ENCODE results near the gene SLCO2B1. TPM values are rescaled to one million over a fixed set of nuclear protein-coding genes. Genes with fewer than 3 reads are reported as not detected.

SLCO2B1 gene
- total and polyA plus RNA-seq, 4 donors: 52.7 to 184 (median 135) TPM

DNA sequence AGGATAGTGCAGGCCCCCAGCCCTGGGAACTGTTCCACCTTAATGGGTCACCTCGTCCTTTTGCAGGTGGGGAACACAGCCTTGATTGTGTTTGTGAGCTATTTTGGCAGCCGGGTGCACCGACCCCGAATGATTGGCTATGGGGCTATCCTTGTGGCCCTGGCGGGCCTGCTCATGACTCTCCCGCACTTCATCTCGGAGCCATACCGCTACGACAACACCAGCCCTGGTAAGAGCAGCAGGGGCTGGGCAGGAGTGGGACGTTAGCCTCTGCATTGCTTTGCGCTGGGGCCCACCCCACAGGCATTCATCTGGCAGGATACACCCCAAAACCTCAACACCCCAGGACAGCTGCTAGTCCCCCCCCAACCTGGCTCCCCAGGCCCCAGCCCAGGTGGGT lies 14.8 kb downstream of the SLCO2B1 start:
- TF ChIP-seq REST (IDR thresholded peaks at IDR 0.05): no peak
- peaks cover 18 to 96% (median 83%) of the 10 kb centered on the region in 4 donors for H3K4me1 ChIP-seq (ENCODE audit: control insufficient read depth in 4 of 4, insufficient read depth in 4 of 4, low read length in 3 of 4)
- no peak overlapping the region for H3K9ac ChIP-seq (ENCODE audit: low read depth in 1 of 2, low read length in 2 of 2)
- H3K36me3 ChIP-seq (ENCODE audit: control insufficient read depth in 4 of 4, insufficient read depth in 3 of 4, low read depth in 1 of 4, low read length in 3 of 4): peaks cover 10 to 23% (median 19%) of the 10 kb centered on the region in 4 donors
- no peak overlapping the region for H3K4me3 ChIP-seq (ENCODE audit: low read depth in 1 of 3, low read length in 3 of 3)
- H3K27ac ChIP-seq (ENCODE audit: low read depth in 1 of 2, low read length in 2 of 2): peak overlapping the region in 1 of 2 donors; percentile 31
- no peak for DNase-seq (ENCODE audit: low spot score)
- no peaks in the 10 kb centered on the region for H3K9me3 ChIP-seq (ENCODE audit: control insufficient read depth in 4 of 4, low read length in 3 of 4)
- H3K27me3 ChIP-seq (ENCODE audit: control insufficient read depth in 4 of 4, insufficient read depth in 4 of 4, low read length in 3 of 4): no peaks in the 10 kb centered on the region
- WGBS: 93% methylated on average over 11 of the region's 11 CpGs

DNA sequence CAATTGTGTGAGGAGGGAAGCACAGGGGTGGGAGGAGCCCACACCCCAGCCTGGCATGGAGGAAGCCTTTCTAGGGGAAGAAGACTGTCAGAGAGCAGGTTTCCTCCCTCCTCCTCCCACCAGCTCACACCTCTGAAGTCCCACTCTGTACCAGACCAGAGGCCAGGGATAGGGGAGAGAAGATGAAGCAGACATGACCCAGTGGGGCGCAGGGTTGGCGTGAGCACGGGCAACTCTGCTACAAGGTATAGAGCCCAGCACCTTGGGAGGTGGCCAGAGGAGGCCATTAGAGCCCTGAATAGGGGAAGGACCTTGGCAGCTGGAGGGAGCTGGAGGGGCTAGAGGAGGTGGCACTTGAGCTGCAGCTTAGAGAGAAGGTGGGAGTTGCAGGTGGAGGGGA lies 15.9 kb downstream of the SLCO2B1 start:
- Histone ChIP-seq H3K36me3 (ENCODE audit: control insufficient read depth in 4 of 4, insufficient read depth in 3 of 4, low read depth in 1 of 4, low read length in 3 of 4) (peaks cover 13 to 33% (median 23%) of the 10 kb centered on the region in 4 donors), H3K4me3 (ENCODE audit: low read depth in 1 of 3, low read length in 3 of 3) (no peak overlapping the region), H3K9me3 (ENCODE audit: control insufficient read depth in 4 of 4, low read length in 3 of 4) (no peaks in the 10 kb centered on the region), H3K27me3 (ENCODE audit: control insufficient read depth in 4 of 4, insufficient read depth in 4 of 4, low read length in 3 of 4) (no peaks in the 10 kb centered on the region), H3K9ac (ENCODE audit: low read depth in 1 of 2, low read length in 2 of 2) (no peak overlapping the region), H3K4me1 (ENCODE audit: control insufficient read depth in 4 of 4, insufficient read depth in 4 of 4, low read length in 3 of 4) (peaks cover 18 to 88% (median 75%) of the 10 kb centered on the region in 4 donors), H3K27ac (ENCODE audit: low read depth in 1 of 2, low read length in 2 of 2) (no peak overlapping the region)
- no peak for TF ChIP-seq RXRA (IDR thresholded peaks at IDR 0.05)
- TF ChIP-seq RAD21 (IDR thresholded peaks at IDR 0.05): no peak
- TF ChIP-seq YY1 (IDR thresholded peaks at IDR 0.05): no peak
- no peak for TF ChIP-seq SP1 (IDR thresholded peaks at IDR 0.05)
- TF ChIP-seq TAF1 (conservative IDR thresholded peaks at IDR 0.05): no peak
- no peak for TF ChIP-seq FOXA1 (IDR thresholded peaks at IDR 0.05)
- WGBS: 96% methylated on average over 3 of the region's 3 CpGs
- no peak for DNase-seq (ENCODE audit: low spot score)

DNA sequence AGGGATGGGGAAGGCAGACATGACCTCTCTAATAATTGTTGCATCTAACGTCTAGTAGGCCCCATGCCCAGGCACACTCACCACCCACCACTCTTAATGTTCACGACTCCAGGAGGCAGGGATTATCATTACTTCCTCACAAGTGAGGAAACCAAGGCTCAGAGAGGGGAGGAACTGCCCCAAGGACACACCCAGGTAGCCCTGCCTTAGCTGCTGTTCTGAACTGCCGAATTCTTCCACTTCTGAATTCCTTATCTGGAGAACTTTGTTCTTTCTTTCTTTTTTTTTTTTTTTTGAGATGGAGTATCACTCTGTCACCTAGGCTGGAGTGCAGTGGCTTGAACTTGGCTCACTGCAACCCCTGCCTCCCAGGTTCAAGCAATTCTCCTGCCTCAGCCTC lies 16.7 kb downstream of the SLCO2B1 start:
- no peak overlapping the region for H3K27ac ChIP-seq (ENCODE audit: low read depth in 1 of 2, low read length in 2 of 2)
- 34% methylated on average over 3 of the region's 3 CpGs for WGBS
- peaks cover 16 to 80% (median 67%) of the 10 kb centered on the region in 4 donors for H3K4me1 ChIP-seq (ENCODE audit: control insufficient read depth in 4 of 4, insufficient read depth in 4 of 4, low read length in 3 of 4)

More for the DNA sequence above, 16.7 kb downstream of the SLCO2B1 start:
- H3K36me3 ChIP-seq (ENCODE audit: control insufficient read depth in 4 of 4, insufficient read depth in 3 of 4, low read depth in 1 of 4, low read length in 3 of 4): peaks cover 13 to 40% (median 28%) of the 10 kb centered on the region in 4 donors
- TF ChIP-seq MAX (IDR thresholded peaks at IDR 0.05): no peak
- no peak for TF ChIP-seq EGR1 (IDR thresholded peaks at IDR 0.05; ENCODE audit: low read depth in 2 of 2)
- no peak for TF ChIP-seq SP1 (IDR thresholded peaks at IDR 0.05)
- TF ChIP-seq GABPA (IDR thresholded peaks at IDR 0.05 in 1 of 2, conservative IDR thresholded peaks at IDR 0.05 in 1 of 2): no peak
- no peak for TF ChIP-seq NR2F2 (IDR thresholded peaks at IDR 0.05)
- H3K27me3 ChIP-seq (ENCODE audit: control insufficient read depth in 4 of 4, insufficient read depth in 4 of 4, low read length in 3 of 4): no peaks in the 10 kb centered on the region
- H3K9me3 ChIP-seq (ENCODE audit: control insufficient read depth in 4 of 4, low read length in 3 of 4): no peaks in the 10 kb centered on the region
- no peak overlapping the region for H3K9ac ChIP-seq (ENCODE audit: low read depth in 1 of 2, low read length in 2 of 2)
- no peak for DNase-seq (ENCODE audit: low spot score)
- H3K4me3 ChIP-seq (ENCODE audit: low read depth in 1 of 3, low read length in 3 of 3): no peak overlapping the region

All from liver (tissue), 9 donors.